Measurements from ENCODE around the gene L3MBTL2. TPM values are rescaled to one million over a fixed set of nuclear protein-coding genes. Genes with fewer than 3 reads are reported as not detected.

L3MBTL2 gene
- polyA plus RNA-seq, 3 donors = 13.6 to 15.2 (median 14.0) TPM

GRCh38 chr22:41245917-41246499 lies 40.9 kb downstream of the L3MBTL2 start:
- Histone ChIP-seq H3K79me2 (ENCODE audit: insufficient read depth, low read length) (no peaks in the 10 kb centered on the region), H3K4me3 (replicated peaks in 1 of 3; ENCODE audit: low read depth in 2 of 3, low read length in 3 of 3) (no peak overlapping the region), H3K9me3 (replicated peaks in 1 of 2; ENCODE audit: control insufficient read depth in 1 of 2, insufficient read depth in 1 of 2, low read length in 2 of 2) (no peaks in the 10 kb centered on the region), H2AFZ (ENCODE audit: insufficient read depth, low read depth, low read length, poor library complexity, severe bottlenecking) (no peak overlapping the region), H3K27ac (ENCODE audit: low read depth in 1 of 2, low read length in 2 of 2) (no peak overlapping the region), H3K9ac (ENCODE audit: insufficient read depth, low read length, poor library complexity, severe bottlenecking) (no peak overlapping the region), H3K36me3 (replicated peaks in 1 of 2; ENCODE audit: control insufficient read depth in 1 of 2, insufficient read depth in 2 of 2, low read length in 2 of 2) (peaks cover 59 to 73% of the 10 kb centered on the region in 2 donors), H4K20me1 (ENCODE audit: insufficient read depth, low read length) (no peaks in the 10 kb centered on the region), H3K4me1 (ENCODE audit: control insufficient read depth in 1 of 2, insufficient read depth in 2 of 2, low read length in 2 of 2) (no peaks in the 10 kb centered on the region), H3K4me2 (replicated peaks; ENCODE audit: extremely low read depth, low read length, poor library complexity, severe bottlenecking) (no peak overlapping the region), H3K27me3 (ENCODE audit: control insufficient read depth in 2 of 2, insufficient read depth in 2 of 2, low read length in 2 of 2) (no peaks in the 10 kb centered on the region)
- Mint-ChIP-seq H3K4me3 (no peak overlapping the region), H3K36me3 (peaks cover 42 to 77% of the 10 kb centered on the region in 2 donors), H3K9me3 (peaks cover 0 to 3% (median 0%) of the 10 kb centered on the region in 7 donors), H3K4me1 (no peaks in the 10 kb centered on the region), H3K27me3 (ENCODE audit: low read depth in 3 of 3) (peaks cover 0 to 2% (median 2%) of the 10 kb centered on the region in 3 donors), H3K27ac (no peak overlapping the region)
- TF ChIP-seq CTCF (IDR thresholded peaks at IDR 0.05) = no peak
- 98% methylated on average over 8 of the region's 21 CpGs for WGBS (ENCODE audit: insufficient coverage)
- DNase-seq = no peak
- intact Hi-C loops (cut with micrococcal nuclease) = no loop called here

- Histone ChIP-seq H3K4me2 (replicated peaks; ENCODE audit: extremely low read depth, low read length, poor library complexity, severe bottlenecking) (no peak overlapping the region), H3K27ac (ENCODE audit: low read depth in 1 of 2, low read length in 2 of 2) (no peak overlapping the region), H3K4me3 (replicated peaks in 1 of 3; ENCODE audit: low read depth in 2 of 3, low read length in 3 of 3) (no peak overlapping the region), H4K20me1 (ENCODE audit: insufficient read depth, low read length) (no peaks in the 10 kb centered on the region), H3K27me3 (ENCODE audit: control insufficient read depth in 2 of 2, insufficient read depth in 2 of 2, low read length in 2 of 2) (no peaks in the 10 kb centered on the region), H3K9me3 (replicated peaks in 1 of 2; ENCODE audit: control insufficient read depth in 1 of 2, insufficient read depth in 1 of 2, low read length in 2 of 2) (no peaks in the 10 kb centered on the region), H3K79me2 (ENCODE audit: insufficient read depth, low read length) (no peaks in the 10 kb centered on the region), H2AFZ (ENCODE audit: insufficient read depth, low read depth, low read length, poor library complexity, severe bottlenecking) (no peak overlapping the region), H3K36me3 (replicated peaks in 1 of 2; ENCODE audit: control insufficient read depth in 1 of 2, insufficient read depth in 2 of 2, low read length in 2 of 2) (peaks cover 73 to 88% of the 10 kb centered on the region in 2 donors), H3K4me1 (ENCODE audit: control insufficient read depth in 1 of 2, insufficient read depth in 2 of 2, low read length in 2 of 2) (no peaks in the 10 kb centered on the region), H3K9ac (ENCODE audit: insufficient read depth, low read length, poor library complexity, severe bottlenecking) (no peak overlapping the region)
- WGBS (ENCODE audit: insufficient coverage) = 90% methylated on average over 7 of the region's 7 CpGs
- Mint-ChIP-seq H3K4me3 (no peak overlapping the region), H3K36me3 (peaks cover 56 to 91% of the 10 kb centered on the region in 2 donors), H3K27me3 (ENCODE audit: low read depth in 3 of 3) (peaks cover 0 to 2% (median 0%) of the 10 kb centered on the region in 3 donors), H3K27ac (no peak overlapping the region), H3K9me3 (no peaks in the 10 kb centered on the region), H3K4me1 (no peaks in the 10 kb centered on the region)
- DNase-seq = no peak
- intact Hi-C loops (cut with micrococcal nuclease) = no loop called here
- TF ChIP-seq CTCF (IDR thresholded peaks at IDR 0.05) = no peak
Observed at GRCh38 chr22:41247703-41248102, 42.6 kb downstream of the L3MBTL2 start.

Measured in CD14-positive monocyte (primary cell).